ENCODE results near the gene PDLIM5.
"Not testable (repeated sequence)": the region's sequence is repeated elsewhere in the genome, so short reads cannot be mapped to it uniquely, and the experiment has no call there.

The PDLIM5 gene

GRCh38 chr4:94451695-94452475, at the start of gene PDLIM5:
PDLIM5 (plus strand) TSS chr4:94451942; CDS start chr4:94455289, 3,347 bp downstream.
- DNase-seq (ENCODE audit: low read depth, low spot score) = peak; percentile 94

- not testable (repeated sequence) for DNase-seq (ENCODE audit: low read depth, low spot score)
Observed at GRCh38 chr4:94402439-94402838, 49.3 kb upstream of the PDLIM5 start.

- no peak for DNase-seq (ENCODE audit: low read depth, low spot score)
Observed at GRCh38 chr4:94403751-94404150, 48.0 kb upstream of the PDLIM5 start.

GRCh38 chr4:94406668-94407437, 44.9 kb upstream of the PDLIM5 start:
- no peak for DNase-seq (ENCODE audit: low read depth, low spot score)

- DNase-seq (ENCODE audit: low read depth, low spot score) = no peak
Observed at GRCh38 chr4:94407846-94408245, 43.9 kb upstream of the PDLIM5 start.

- peak; percentile 24 for DNase-seq (ENCODE audit: low read depth, low spot score)
Observed at GRCh38 chr4:94408549-94409374, 43.0 kb upstream of the PDLIM5 start.

- no peak for DNase-seq (ENCODE audit: low read depth, low spot score)
Observed at GRCh38 chr4:94409375-94409679, 42.4 kb upstream of the PDLIM5 start.

- DNase-seq (ENCODE audit: low read depth, low spot score) = no peak
Observed at GRCh38 chr4:94409962-94410361, 41.8 kb upstream of the PDLIM5 start.

GRCh38 chr4:94410678-94411206, 41.0 kb upstream of the PDLIM5 start:
- peak; percentile 20 for DNase-seq (ENCODE audit: low read depth, low spot score)

- DNase-seq (ENCODE audit: low read depth, low spot score) = no peak
Observed at GRCh38 chr4:94411296-94411695, 40.4 kb upstream of the PDLIM5 start.

GRCh38 chr4:94412019-94412657, 39.6 kb upstream of the PDLIM5 start:
- no peak for DNase-seq (ENCODE audit: low read depth, low spot score)

- no peak for DNase-seq (ENCODE audit: low read depth, low spot score)
Observed at GRCh38 chr4:94412658-94413038, 39.1 kb upstream of the PDLIM5 start.

GRCh38 chr4:94413085-94413840, 38.5 kb upstream of the PDLIM5 start:
- no peak for DNase-seq (ENCODE audit: low read depth, low spot score)

GRCh38 chr4:94414907-94415306, 36.8 kb upstream of the PDLIM5 start:
- no peak for DNase-seq (ENCODE audit: low read depth, low spot score)

GRCh38 chr4:94415448-94415847, 36.3 kb upstream of the PDLIM5 start:
- DNase-seq (ENCODE audit: low read depth, low spot score) = no peak

- no peak for DNase-seq (ENCODE audit: low read depth, low spot score)
Observed at GRCh38 chr4:94416335-94416734, 35.4 kb upstream of the PDLIM5 start.

- no peak for DNase-seq (ENCODE audit: low read depth, low spot score)
Observed at GRCh38 chr4:94416981-94417380, 34.8 kb upstream of the PDLIM5 start.

GRCh38 chr4:94419549-94419948, 32.2 kb upstream of the PDLIM5 start:
- no peak for DNase-seq (ENCODE audit: low read depth, low spot score)

- DNase-seq (ENCODE audit: low read depth, low spot score) = no peak
Observed at GRCh38 chr4:94419956-94420355, 31.8 kb upstream of the PDLIM5 start.

- DNase-seq (ENCODE audit: low read depth, low spot score) = no peak
Observed at GRCh38 chr4:94420356-94420755, 31.4 kb upstream of the PDLIM5 start.

- DNase-seq (ENCODE audit: low read depth, low spot score) = no peak
Observed at GRCh38 chr4:94426783-94427182, 25.0 kb upstream of the PDLIM5 start.
